ENCODE data around the gene RBP5. TPM values are rescaled to one million over a fixed set of nuclear protein-coding genes. Genes with fewer than 3 reads are reported as not detected.

RBP5 gene
- total RNA-seq, 1 experiment from 2014 or later: 2.3 TPM

DNA sequence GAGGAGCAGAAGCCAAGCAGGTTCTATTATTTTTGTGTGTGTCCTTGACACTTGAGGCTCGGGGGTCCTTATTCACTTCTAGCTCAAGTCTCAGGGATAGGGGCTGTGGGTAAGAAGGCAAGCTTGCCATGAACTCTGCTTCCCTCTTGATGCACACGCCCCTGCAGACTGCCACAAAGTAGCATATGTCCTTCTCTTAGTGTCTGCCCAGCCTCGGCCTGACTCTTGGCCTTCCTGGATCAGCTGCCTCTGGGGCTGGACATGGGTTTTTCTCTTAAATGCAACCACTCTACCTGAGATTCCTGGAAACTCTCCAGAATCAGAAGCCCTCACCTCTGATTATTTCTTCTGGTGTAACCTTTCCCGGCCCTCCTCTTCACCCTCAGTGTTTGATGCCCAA lies 32.6 kb upstream of the RBP5 start:
- Mint-ChIP-seq H3K27ac (ENCODE audit: unreplicated experiment) (no peak overlapping the region), H3K9me3 (ENCODE audit: low read depth, unreplicated experiment) (peaks cover 3% of the 10 kb centered on the region), H3K4me1 (ENCODE audit: low read depth, unreplicated experiment) (peaks cover 9% of the 10 kb centered on the region), H3K4me3 (ENCODE audit: low read depth, unreplicated experiment) (no peak overlapping the region), H3K36me3 (ENCODE audit: insufficient read depth, unreplicated experiment) (peaks cover 5% of the 10 kb centered on the region), H3K27me3 (ENCODE audit: unreplicated experiment) (peaks cover 52% of the 10 kb centered on the region)
- TF ChIP-seq, protein P1, sequence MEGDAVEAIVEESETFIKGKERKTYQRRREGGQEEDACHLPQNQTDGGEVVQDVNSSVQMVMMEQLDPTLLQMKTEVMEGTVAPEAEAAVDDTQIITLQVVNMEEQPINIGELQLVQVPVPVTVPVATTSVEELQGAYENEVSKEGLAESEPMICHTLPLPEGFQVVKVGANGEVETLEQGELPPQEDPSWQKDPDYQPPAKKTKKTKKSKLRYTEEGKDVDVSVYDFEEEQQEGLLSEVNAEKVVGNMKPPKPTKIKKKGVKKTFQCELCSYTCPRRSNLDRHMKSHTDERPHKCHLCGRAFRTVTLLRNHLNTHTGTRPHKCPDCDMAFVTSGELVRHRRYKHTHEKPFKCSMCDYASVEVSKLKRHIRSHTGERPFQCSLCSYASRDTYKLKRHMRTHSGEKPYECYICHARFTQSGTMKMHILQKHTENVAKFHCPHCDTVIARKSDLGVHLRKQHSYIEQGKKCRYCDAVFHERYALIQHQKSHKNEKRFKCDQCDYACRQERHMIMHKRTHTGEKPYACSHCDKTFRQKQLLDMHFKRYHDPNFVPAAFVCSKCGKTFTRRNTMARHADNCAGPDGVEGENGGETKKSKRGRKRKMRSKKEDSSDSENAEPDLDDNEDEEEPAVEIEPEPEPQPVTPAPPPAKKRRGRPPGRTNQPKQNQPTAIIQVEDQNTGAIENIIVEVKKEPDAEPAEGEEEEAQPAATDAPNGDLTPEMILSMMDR (IDR thresholded peaks at IDR 0.05; ENCODE audit: unreplicated experiment): no peak
- BruUV-seq (replicated peaks): no TSS peak
- intact Hi-C loops (cut with micrococcal nuclease; ENCODE audit: unreplicated experiment): no loop called here
- no peak for DNase-seq
- CTCF ChIA-PET: no interaction called here

DNA sequence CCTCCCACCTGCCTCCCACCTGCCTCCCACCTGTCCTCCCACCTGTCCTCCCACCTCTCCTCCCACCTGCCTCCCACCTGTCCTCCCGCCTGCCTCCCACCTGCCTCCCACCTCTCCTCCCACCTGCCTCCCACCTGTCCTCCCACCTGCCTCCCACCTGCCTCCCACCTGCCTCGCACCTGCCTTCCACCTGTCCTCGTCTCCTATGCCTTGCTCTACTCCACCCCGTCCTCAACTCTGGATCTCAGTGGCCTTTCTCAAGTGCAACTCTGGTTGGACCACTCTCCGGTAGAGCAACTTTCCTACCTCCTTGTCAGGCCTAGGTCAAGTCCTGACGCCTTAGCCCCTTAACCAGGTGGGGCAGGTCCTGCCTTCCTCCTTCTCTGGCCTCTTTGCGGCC lies 31.5 kb upstream of the RBP5 start:
- Mint-ChIP-seq H3K27ac (ENCODE audit: unreplicated experiment) (no peak overlapping the region), H3K4me3 (ENCODE audit: low read depth, unreplicated experiment) (no peak overlapping the region), H3K27me3 (ENCODE audit: unreplicated experiment) (peaks cover 43% of the 10 kb centered on the region), H3K9me3 (ENCODE audit: low read depth, unreplicated experiment) (no peaks in the 10 kb centered on the region), H3K4me1 (ENCODE audit: low read depth, unreplicated experiment) (peaks cover 9% of the 10 kb centered on the region), H3K36me3 (ENCODE audit: insufficient read depth, unreplicated experiment) (peaks cover 11% of the 10 kb centered on the region)
- TF ChIP-seq, protein P1 (IDR thresholded peaks at IDR 0.05; ENCODE audit: unreplicated experiment): no peak
- CTCF ChIA-PET: no interaction called here
- no peak for DNase-seq
- intact Hi-C loops (cut with micrococcal nuclease; ENCODE audit: unreplicated experiment): no loop called here
- BruUV-seq (replicated peaks): no TSS peak

DNA sequence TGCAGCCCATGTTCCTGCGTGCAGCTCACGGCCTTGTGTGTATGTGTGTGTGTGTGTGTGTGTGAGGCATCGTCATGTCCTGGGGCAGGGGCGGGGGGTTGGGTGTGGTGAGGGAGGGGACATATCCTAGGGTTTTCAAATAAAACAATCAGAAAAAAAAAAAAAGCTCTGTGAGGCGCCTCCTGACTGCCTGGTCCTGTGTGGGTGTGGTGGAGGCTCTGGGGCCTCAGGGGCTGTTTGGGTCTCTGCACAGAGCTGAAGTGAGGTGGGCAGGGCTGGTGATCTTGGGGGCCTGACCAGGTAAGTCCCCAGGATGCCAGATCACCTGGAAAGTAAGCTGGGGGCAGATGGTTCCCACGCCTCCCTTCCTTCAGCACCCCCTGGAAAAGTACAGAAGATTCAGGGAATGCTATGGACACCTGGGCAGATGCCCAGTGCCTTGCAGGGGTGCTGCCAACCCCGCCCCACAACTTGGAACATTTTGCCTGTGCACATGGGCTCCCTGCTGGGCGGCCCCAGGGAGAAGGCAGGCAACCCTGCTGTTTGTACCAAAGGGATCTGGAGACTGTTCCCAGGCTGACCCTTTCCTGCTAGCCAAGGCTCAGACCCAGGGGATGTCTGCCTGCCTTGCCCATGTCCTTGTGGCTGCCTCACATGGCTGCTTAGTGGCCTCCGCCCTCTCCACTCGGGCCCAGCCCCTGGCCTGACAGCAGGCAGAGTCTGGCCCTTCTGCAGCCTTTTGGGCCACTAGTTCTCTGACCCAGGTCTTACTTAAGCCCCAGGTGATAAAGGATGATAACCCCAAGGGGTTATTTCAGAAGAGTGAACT lies 30.3 kb upstream of the RBP5 start:
- H3K4me3 Mint-ChIP-seq (ENCODE audit: low read depth, unreplicated experiment): no peak overlapping the region
- TF ChIP-seq, protein P1 (IDR thresholded peaks at IDR 0.05; ENCODE audit: unreplicated experiment): no peak
- H3K27me3 Mint-ChIP-seq (ENCODE audit: unreplicated experiment): peaks cover 31% of the 10 kb centered on the region
- H3K27ac Mint-ChIP-seq (ENCODE audit: unreplicated experiment): no peak overlapping the region
- H3K36me3 Mint-ChIP-seq (ENCODE audit: insufficient read depth, unreplicated experiment): peaks cover 11% of the 10 kb centered on the region
- DNase-seq: no peak
- peaks cover 9% of the 10 kb centered on the region for H3K4me1 Mint-ChIP-seq (ENCODE audit: low read depth, unreplicated experiment)
- BruUV-seq (replicated peaks): no TSS peak
- intact Hi-C loops (cut with micrococcal nuclease; ENCODE audit: unreplicated experiment): no loop called here
- CTCF ChIA-PET: interaction anchor here (0.7 kb wide), 1 partner anchor 82 kb away, joined by 4 read pairs; no protein-coding TSS in a partner anchor
- no peaks in the 10 kb centered on the region for H3K9me3 Mint-ChIP-seq (ENCODE audit: low read depth, unreplicated experiment)

DNA sequence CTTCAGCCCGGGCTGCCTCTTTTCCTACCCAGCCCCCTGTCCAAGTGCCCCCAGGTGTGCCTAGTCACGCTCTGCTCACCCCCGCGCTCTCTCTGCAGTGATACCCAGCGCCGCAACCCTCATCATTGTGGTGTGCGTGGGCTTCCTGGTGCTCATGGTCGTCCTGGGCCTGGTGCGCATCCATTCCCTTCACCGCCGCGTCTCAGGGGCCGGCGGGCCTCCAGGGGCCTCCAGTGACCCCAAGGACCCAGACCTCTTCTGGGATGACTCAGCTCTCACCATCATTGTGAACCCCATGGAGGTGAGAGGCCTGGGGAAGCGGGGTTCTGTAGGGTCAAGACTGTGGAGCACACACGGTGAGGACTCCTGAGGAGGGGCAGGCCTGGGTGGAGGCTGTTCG lies 28.7 kb upstream of the RBP5 start:
- BruUV-seq (replicated peaks): no TSS peak
- Mint-ChIP-seq H3K4me1 (ENCODE audit: low read depth, unreplicated experiment) (peaks cover 2% of the 10 kb centered on the region), H3K27ac (ENCODE audit: unreplicated experiment) (no peak overlapping the region), H3K27me3 (ENCODE audit: unreplicated experiment) (peaks cover 22% of the 10 kb centered on the region), H3K9me3 (ENCODE audit: low read depth, unreplicated experiment) (no peaks in the 10 kb centered on the region), H3K4me3 (ENCODE audit: low read depth, unreplicated experiment) (no peak overlapping the region), H3K36me3 (ENCODE audit: insufficient read depth, unreplicated experiment) (peaks cover 7% of the 10 kb centered on the region)
- CTCF ChIA-PET: no interaction called here
- no peak for DNase-seq
- TF ChIP-seq, protein P1 (IDR thresholded peaks at IDR 0.05; ENCODE audit: unreplicated experiment): no peak
- intact Hi-C loops (cut with micrococcal nuclease; ENCODE audit: unreplicated experiment): no loop called here

Data from Calu3 (cell line).